GM23338 (cell line): ENCODE data around the gene SCN7A. TPM values are rescaled to one million over a fixed set of nuclear protein-coding genes. Genes with fewer than 3 reads are reported as not detected.

ENCODE experiments used
- ATAC-seq: fragments of 200-7000 bp; cut with Tn5 transposase; 3 replicates; pipeline ENCODE4 v1.9.1; 2020
- DNase-seq: peaks from one replicate; pipeline ENCODE4 v3.0.0-alpha.2; 2015; ENCODE audit warnings: low spot score
- H2AFZ ChIP-seq: fragments of 200-600 bp; sonication (generic); 2 replicates; pipeline ENCODE4 v1.8.0; 2016; ENCODE audit warnings: antibody characterized with exemption, mild to moderate bottlenecking, moderate library complexity
- H3F3A ChIP-seq: fragments of 200-600 bp; sonication (generic); replicated peaks from 2 replicates; pipeline ENCODE4 v1.8.0; 2017; ENCODE audit warnings: antibody characterized with exemption, mixed run types, low read depth
- H3K27ac ChIP-seq: fragments of 200-600 bp; sonication (generic); 2 replicates; pipeline ENCODE4 v1.6.1; 2016; ENCODE audit warnings: low read depth
- H3K27me3 ChIP-seq: fragments of 200-600 bp; sonication (generic); 2 replicates; pipeline ENCODE4 v1.8.0; 2016; ENCODE audit warnings: mild to moderate bottlenecking, mixed run types, moderate library complexity; ENCODE audit not compliant: insufficient read depth
- H3K36me3 ChIP-seq: fragments of 200-600 bp; sonication (generic); 2 replicates; pipeline ENCODE4 v1.8.0; 2016; ENCODE audit warnings: mild to moderate bottlenecking; ENCODE audit not compliant: insufficient read depth
- H3K4me1 ChIP-seq: fragments of 200-600 bp; sonication (generic); 2 replicates; pipeline ENCODE4 v1.8.0; 2016; ENCODE audit warnings: mild to moderate bottlenecking, moderate library complexity; ENCODE audit not compliant: insufficient read depth
- H3K4me2 ChIP-seq: fragments of 200-600 bp; sonication (generic); 2 replicates; pipeline ENCODE4 v1.7.1; 2017; ENCODE audit warnings: mixed run types
- H3K4me3 ChIP-seq: fragments of 200-600 bp; sonication (generic); 2 replicates; pipeline ENCODE4 v1.6.1; 2016; ENCODE audit warnings: mixed run types
- H3K79me2 ChIP-seq: fragments of 200-600 bp; sonication (generic); replicated peaks from 2 replicates; pipeline ENCODE4 v1.8.0; 2017; ENCODE audit warnings: mild to moderate bottlenecking; ENCODE audit not compliant: insufficient read depth
- H3K9me2 ChIP-seq: fragments of 200-600 bp; sonication (generic); 2 replicates; pipeline ENCODE4 v1.8.0; 2017; ENCODE audit not compliant: insufficient read depth
- H4K20me1 ChIP-seq: fragments of 200-600 bp; sonication (generic); replicated peaks from 2 replicates; pipeline ENCODE4 v1.8.0; 2017; ENCODE audit warnings: mild to moderate bottlenecking; ENCODE audit not compliant: insufficient read depth
- H3K27ac Mint-ChIP-seq: 2 replicates; pipeline ENCODE4 v1.8.0; 2020; ENCODE audit warnings: inconsistent platforms, mild to moderate bottlenecking, moderate library complexity, mixed read lengths
- H3K27me3 Mint-ChIP-seq: 3 replicates; pipeline ENCODE4 v1.8.0; 2022; ENCODE audit warnings: low read depth, mild to moderate bottlenecking, moderate library complexity, mixed read lengths, inconsistent platforms; ENCODE audit not compliant: insufficient read depth, poor library complexity
- H3K36me3 Mint-ChIP-seq: 3 replicates; pipeline ENCODE4 v1.8.0; 2021; ENCODE audit warnings: low read depth, mild to moderate bottlenecking, inconsistent platforms, moderate library complexity, mixed read lengths
- H3K4me1 Mint-ChIP-seq: 3 replicates; pipeline ENCODE4 v1.8.0; 2020; ENCODE audit warnings: mild to moderate bottlenecking, inconsistent platforms, mixed read lengths
- H3K4me3 Mint-ChIP-seq: 3 replicates; pipeline ENCODE4 v1.8.0; 2021; ENCODE audit warnings: moderate library complexity, mild to moderate bottlenecking, inconsistent platforms, mixed read lengths
- H3K9me3 Mint-ChIP-seq: 3 replicates; pipeline ENCODE4 v1.8.0; 2020; ENCODE audit warnings: moderate library complexity, mild to moderate bottlenecking, inconsistent platforms, mixed read lengths
- CREB1 ChIP-seq: fragments of 250-450 bp; sonication (Bioruptor Pico); IDR thresholded peaks from 2 replicates; pipeline ENCODE4 v1.5.0; 2020; ENCODE audit warnings: low read depth, mild to moderate bottlenecking, moderate library complexity
- EZH2 ChIP-seq: fragments of 200-600 bp; sonication (generic); IDR thresholded peaks from one replicate; pipeline ENCODE4 v1.8.0; 2017; ENCODE audit warnings: antibody characterized with exemption, mild to moderate bottlenecking, low read depth; ENCODE audit not compliant: unreplicated experiment
- EZH2phosphoT487 ChIP-seq: fragments of 200-600 bp; sonication (generic); IDR thresholded peaks from one replicate; pipeline ENCODE4 v1.8.1; 2018; ENCODE audit warnings: antibody characterized with exemption; ENCODE audit not compliant: unreplicated experiment
- JUNB ChIP-seq: IDR thresholded peaks from one replicate; pipeline ENCODE4 v1.6.1; 2016; ENCODE audit warnings: antibody characterized with exemption; ENCODE audit not compliant: unreplicated experiment
- NANOG ChIP-seq: IDR thresholded peaks from 2 replicates; pipeline ENCODE4 v1.6.1; 2016; ENCODE audit warnings: antibody characterized with exemption, borderline replicate concordance
- POLR2AphosphoS5 ChIP-seq: IDR thresholded peaks from 2 replicates; pipeline ENCODE4 v1.6.1; 2016; ENCODE audit warnings: antibody characterized with exemption, low read depth
- REST ChIP-seq: IDR thresholded peaks from one replicate; pipeline ENCODE4 v1.6.1; 2018; ENCODE audit warnings: antibody characterized with exemption; ENCODE audit not compliant: unreplicated experiment
- STAT1 ChIP-seq: IDR thresholded peaks from one replicate; pipeline ENCODE4 v1.6.1; 2016; ENCODE audit warnings: antibody characterized with exemption; ENCODE audit not compliant: unreplicated experiment
- ZNF114 ChIP-seq: fragments of 250-450 bp; sonication (Bioruptor Pico); IDR thresholded peaks from 2 replicates; pipeline ENCODE4 v1.5.0; 2020; ENCODE audit warnings: mild to moderate bottlenecking, moderate library complexity
- ZNF331 ChIP-seq: fragments of 250-450 bp; sonication (Bioruptor Pico); IDR thresholded peaks from 2 replicates; pipeline ENCODE4 v1.5.0; 2020; ENCODE audit warnings: low read depth, mild to moderate bottlenecking, moderate library complexity
- ZNF462 ChIP-seq: fragments of 250-450 bp; sonication (Bioruptor Pico); IDR thresholded peaks from 2 replicates; pipeline ENCODE4 v1.5.0; 2020; ENCODE audit warnings: mild to moderate bottlenecking, moderate library complexity
- polyA plus RNA-seq: library from polyadenylated mRNA; unstranded; fragments of >200 nt; fragmentation: Nextera tagmentation; extraction: Ambion mirVana; gene quantifications from 2 replicates; pipeline ENCODE4 v1.2.1, GENCODE V29; 2016
- total RNA-seq: library from RNA; depleted of rRNA; stranded (reverse); fragments of >200 nt; shearing (Covaris generic); gene quantifications from 2 replicates; pipeline ENCODE4 v1.2.3, GENCODE V29; 2014
- TF ChIP-seq, protein P1 (sequence below), 2 experiments: fragments of 200-600 bp in 1 of 2; sonication (generic) in 1 of 2; conservative IDR thresholded peaks; 2 replicates each; pipeline versions ENCODE4 v1.5.1 to v1.6.1; 2016 to 2017; ENCODE audit warnings: antibody characterized with exemption in 2 of 2, low read depth in 2 of 2, mild to moderate bottlenecking in 2 of 2, moderate library complexity in 1 of 2
- TF ChIP-seq, protein P2 (sequence below): IDR thresholded peaks from 2 replicates; pipeline ENCODE4 v1.6.1; 2016; ENCODE audit warnings: antibody characterized with exemption

SCN7A gene
- total and polyA plus RNA-seq, 2 experiments from 2014 or later = 0.10 to 0.42 TPM

- no peaks in the 10 kb centered on the region for H3K27me3 ChIP-seq
- Mint-ChIP-seq H3K36me3 (no peaks in the 10 kb centered on the region), H3K4me3 (peak overlapping the region; percentile 28; the same call in 2 of the 3 replicates), H3K4me1 (peaks cover 43% of the 10 kb centered on the region), H3K27ac (no peak overlapping the region), H3K27me3 (peaks cover 3% of the 10 kb centered on the region), H3K9me3 (no peaks in the 10 kb centered on the region)
- ATAC-seq (no peak), DNase-seq (peak; percentile 9)
- no peaks in the 10 kb centered on the region for H3K36me3 ChIP-seq
- TF ChIP-seq ZNF462 (CRISPR knock-in tag) = no peak
- no peak for TF ChIP-seq NANOG
- TF ChIP-seq POLR2AphosphoS5 = no peak
- TF ChIP-seq STAT1 = no peak
- no peak for TF ChIP-seq EZH2
- TF ChIP-seq EZH2phosphoT487 = no peak
- TF ChIP-seq, protein P1, sequence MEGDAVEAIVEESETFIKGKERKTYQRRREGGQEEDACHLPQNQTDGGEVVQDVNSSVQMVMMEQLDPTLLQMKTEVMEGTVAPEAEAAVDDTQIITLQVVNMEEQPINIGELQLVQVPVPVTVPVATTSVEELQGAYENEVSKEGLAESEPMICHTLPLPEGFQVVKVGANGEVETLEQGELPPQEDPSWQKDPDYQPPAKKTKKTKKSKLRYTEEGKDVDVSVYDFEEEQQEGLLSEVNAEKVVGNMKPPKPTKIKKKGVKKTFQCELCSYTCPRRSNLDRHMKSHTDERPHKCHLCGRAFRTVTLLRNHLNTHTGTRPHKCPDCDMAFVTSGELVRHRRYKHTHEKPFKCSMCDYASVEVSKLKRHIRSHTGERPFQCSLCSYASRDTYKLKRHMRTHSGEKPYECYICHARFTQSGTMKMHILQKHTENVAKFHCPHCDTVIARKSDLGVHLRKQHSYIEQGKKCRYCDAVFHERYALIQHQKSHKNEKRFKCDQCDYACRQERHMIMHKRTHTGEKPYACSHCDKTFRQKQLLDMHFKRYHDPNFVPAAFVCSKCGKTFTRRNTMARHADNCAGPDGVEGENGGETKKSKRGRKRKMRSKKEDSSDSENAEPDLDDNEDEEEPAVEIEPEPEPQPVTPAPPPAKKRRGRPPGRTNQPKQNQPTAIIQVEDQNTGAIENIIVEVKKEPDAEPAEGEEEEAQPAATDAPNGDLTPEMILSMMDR (conservative IDR thresholded peaks at IDR 0.05; ENCODE audit: low read depth in 2 of 2) = no peak
- TF ChIP-seq JUNB = no peak
- TF ChIP-seq, protein P2, sequence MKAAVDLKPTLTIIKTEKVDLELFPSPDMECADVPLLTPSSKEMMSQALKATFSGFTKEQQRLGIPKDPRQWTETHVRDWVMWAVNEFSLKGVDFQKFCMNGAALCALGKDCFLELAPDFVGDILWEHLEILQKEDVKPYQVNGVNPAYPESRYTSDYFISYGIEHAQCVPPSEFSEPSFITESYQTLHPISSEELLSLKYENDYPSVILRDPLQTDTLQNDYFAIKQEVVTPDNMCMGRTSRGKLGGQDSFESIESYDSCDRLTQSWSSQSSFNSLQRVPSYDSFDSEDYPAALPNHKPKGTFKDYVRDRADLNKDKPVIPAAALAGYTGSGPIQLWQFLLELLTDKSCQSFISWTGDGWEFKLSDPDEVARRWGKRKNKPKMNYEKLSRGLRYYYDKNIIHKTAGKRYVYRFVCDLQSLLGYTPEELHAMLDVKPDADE = no peak
- no peak for TF ChIP-seq ZNF114 (CRISPR knock-in tag)
- no peak for TF ChIP-seq REST
- no peak for TF ChIP-seq CREB1 (CRISPR knock-in tag)
- TF ChIP-seq ZNF331 = no peak
- H3K4me3 ChIP-seq = no peak overlapping the region
- H3K9me2 ChIP-seq = no peaks in the 10 kb centered on the region
- no peaks in the 10 kb centered on the region for H3F3A ChIP-seq
- H3K27ac ChIP-seq = no peak overlapping the region
- H2AFZ ChIP-seq = no peak overlapping the region
- H3K4me1 ChIP-seq = peaks cover 31% of the 10 kb centered on the region
- H3K4me2 ChIP-seq = peak overlapping the region; percentile 72
- no peaks in the 10 kb centered on the region for H3K79me2 ChIP-seq
- no peaks in the 10 kb centered on the region for H4K20me1 ChIP-seq
These were observed 120.1 kb downstream of the SCN7A start for GRCh38 chr2:166373951-166374350.
